Keratinocyte (primary cell): ENCODE measurements around the gene FAM110A. TPM values are rescaled to one million over a fixed set of nuclear protein-coding genes. Genes with fewer than 3 reads are reported as not detected.
A peak's percentile ranks its signal among the peaks of the same experiment; 100 is the strongest.

Experiments used
- DNase-seq: peaks from one replicate; pipeline ENCODE4 v3.0.0-alpha.2; 2011; ENCODE audit warnings: low read depth, missing footprints, low spot score
- FAIRE-seq: peaks from 2 replicates; lab custom pipeline; 2011; peaks lifted over from hg19 to GRCh38; lab: Jason Lieb, UNC
- H2AFZ ChIP-seq: 2 replicates; pipeline ENCODE4 v1.6.0; 2012; ENCODE audit warnings: low read length, control low read depth, inconsistent platforms; ENCODE audit not compliant: control insufficient read depth
- H3K27ac ChIP-seq: 2 replicates; pipeline ENCODE4 v1.5.1; 2011; ENCODE audit warnings: low read length; ENCODE audit not compliant: control insufficient read depth, insufficient read depth
- H3K27me3 ChIP-seq: 3 replicates; pipeline ENCODE4 v1.6.0; 2011; ENCODE audit warnings: low read length; ENCODE audit not compliant: control insufficient read depth, insufficient read depth; ENCODE audit errors: extremely low read depth
- H3K36me3 ChIP-seq, 2 experiments: 2 replicates in 1 of 2; 3 replicates in 1 of 2; pipeline ENCODE4 v1.5.1; 2011; ENCODE audit warnings: low read length in 2 of 2, mild to moderate bottlenecking in 1 of 2; ENCODE audit not compliant: control insufficient read depth in 2 of 2, insufficient read depth in 2 of 2; ENCODE audit errors: extremely low read depth in 1 of 2
- H3K4me1 ChIP-seq: 3 replicates; pipeline ENCODE4 v1.5.1; 2011; ENCODE audit warnings: low read length; ENCODE audit not compliant: control insufficient read depth, insufficient read depth; ENCODE audit errors: extremely low read depth
- H3K4me2 ChIP-seq: 3 replicates; pipeline ENCODE4 v1.6.0; 2011; ENCODE audit warnings: low read depth, low read length; ENCODE audit not compliant: control insufficient read depth, insufficient read depth; ENCODE audit errors: extremely low read depth
- H3K4me3 ChIP-seq, 3 experiments: fragments of 200-600 bp in 1 of 3; sonication (generic) in 1 of 3; 2 replicates in 2 of 3; 3 replicates in 1 of 3; pipeline ENCODE4 v1.5.1; 2011 to 2016; ENCODE audit warnings: low read length in 3 of 3, mild to moderate bottlenecking in 3 of 3, control low read depth in 2 of 3, inconsistent platforms in 1 of 3, low read depth in 1 of 3, mixed read lengths in 1 of 3, mixed run types in 1 of 3, moderate library complexity in 1 of 3; ENCODE audit not compliant: control insufficient read depth in 2 of 3, insufficient read depth in 2 of 3; ENCODE audit errors: extremely low read depth in 1 of 3
- H3K79me2 ChIP-seq: 2 replicates; pipeline ENCODE4 v1.6.0; 2012; ENCODE audit warnings: low read length; ENCODE audit not compliant: control insufficient read depth, insufficient read depth
- H3K9ac ChIP-seq: 3 replicates; pipeline ENCODE4 v1.6.0; 2011; ENCODE audit warnings: low read length; ENCODE audit not compliant: control insufficient read depth, insufficient read depth; ENCODE audit errors: extremely low read depth
- H3K9me1 ChIP-seq: 3 replicates; pipeline ENCODE4 v1.6.0; 2011; ENCODE audit warnings: low read length; ENCODE audit not compliant: control insufficient read depth, insufficient read depth; ENCODE audit errors: extremely low read depth
- H3K9me3 ChIP-seq: 2 replicates; pipeline ENCODE4 v1.5.1; 2012; ENCODE audit warnings: low read depth, low read length; ENCODE audit not compliant: control insufficient read depth
- H4K20me1 ChIP-seq: 3 replicates; pipeline ENCODE4 v1.6.0; 2011; ENCODE audit warnings: low read length; ENCODE audit not compliant: control insufficient read depth, insufficient read depth; ENCODE audit errors: extremely low read depth
- CTCF ChIP-seq, 3 experiments: IDR thresholded peaks in 1 of 3; conservative IDR thresholded peaks in 1 of 3; optimal IDR thresholded peaks in 1 of 3; 2 replicates in 2 of 3; 3 replicates in 1 of 3; pipeline versions ENCODE3 to v1.5.1; 2011; ENCODE audit warnings: low read length in 3 of 3, mild to moderate bottlenecking in 3 of 3, moderate library complexity in 2 of 3, control low read depth in 1 of 3, inconsistent platforms in 1 of 3; ENCODE audit not compliant: insufficient read depth in 2 of 3; ENCODE audit errors: extremely low read depth in 1 of 3
- EZH2 ChIP-seq: IDR thresholded peaks from one replicate; pipeline ENCODE4 v1.6.1; 2012; ENCODE audit warnings: inconsistent platforms, mild to moderate bottlenecking, low read length, moderate library complexity
- dilution Hi-C: fragments of 300-500 bp; cut with MboI; formaldehyde crosslinking; loops from one replicate; pipeline ENCODE4 v1.7.0; 2020; ENCODE audit warnings: low sequenced_read_pairs; ENCODE audit not compliant: extremely low pct_ligation_motif_present
- polyA minus RNA-seq, 3 experiments: library from RNA; depleted of rRNA, polyadenylated mRNA; stranded (reverse); fragments of >200 nt; gene quantifications; 1 replicate in 1 of 3; 2 replicates in 1 of 3; 3 replicates in 1 of 3; pipeline ENCODE4 v1.2.3, GENCODE V29; 2011
- polyA plus RNA-seq, 5 experiments: library from polyadenylated mRNA; depleted of rRNA in 3 of 5; stranded (reverse) in 3 of 5; stranded (forward) in 1 of 5; unstranded in 1 of 5; fragments of >200 nt; gene quantifications; 1 replicate in 1 of 5; 2 replicates in 3 of 5; 3 replicates in 1 of 5; pipeline versions ENCODE4 v1.2.1 to v1.2.3, GENCODE V29; 2011 to 2012; ENCODE audit warnings: missing spikeins in 2 of 5, low read depth in 1 of 5, low replicate concordance in 1 of 5

FAM110A gene
- polyA plus RNA-seq (12.3 to 15.5 TPM (median 13.2 TPM) in 3 replicates), polyA minus RNA-seq (6.5 to 16.2 TPM (median 7.3 TPM) in 3 replicates)
- polyA plus RNA-seq (2011; ENCODE audit: low read depth), result 14.3 TPM
- polyA plus RNA-seq (2011; cell fraction: cytosol; rRNA removed), result 10.4 and 20.6 TPM in 2 replicates
- polyA plus RNA-seq (2011; cell fraction: nucleus; rRNA removed), result 29.0 and 34.2 TPM in 2 replicates
- polyA plus RNA-seq (2012; ENCODE audit: low replicate concordance), result 16.3 and 19.3 TPM in 2 replicates
- 18.2 TPM for polyA minus RNA-seq (2011; cell fraction: cytosol; rRNA and poly(A)+ RNA removed)
- 6.3 and 7.7 TPM in 2 replicates for polyA minus RNA-seq (2011; cell fraction: nucleus; rRNA and poly(A)+ RNA removed)

- no peak for FAIRE-seq
- dilution Hi-C loops, result no loop called here
- no peaks in the 10 kb centered on the region for H4K20me1 ChIP-seq
These were observed at the start of gene FAM110A for GRCh38 chr20:833450-834150. FAM110A (plus strand) TSS chr20:833715; CDS start chr20:844805, 11,090 bp downstream.

GRCh38 chr20:787825-788224, 45.7 kb upstream of the FAM110A start:
- H3K27me3 ChIP-seq, result no peaks in the 10 kb centered on the region
- no peak for DNase-seq
- H3K9me3 ChIP-seq, result peaks cover 6% of the 10 kb centered on the region
- no peak overlapping the region for H3K9ac ChIP-seq
- H3K27ac ChIP-seq, result no peak overlapping the region
- H3K4me1 ChIP-seq, result no peaks in the 10 kb centered on the region
- no peak overlapping the region for H3K4me2 ChIP-seq
- no peak overlapping the region for H2AFZ ChIP-seq
- no peaks in the 10 kb centered on the region for H3K36me3 ChIP-seq
- H3K4me3 ChIP-seq, result no peak overlapping the region
- dilution Hi-C loops, result no loop called here
- TF ChIP-seq CTCF (optimal IDR thresholded peaks at IDR 0.05 in 1 of 3, IDR thresholded peaks at IDR 0.05 in 1 of 3, conservative IDR thresholded peaks at IDR 0.05 in 1 of 3; ENCODE audit: extremely low read depth in 1 of 3, insufficient read depth in 2 of 3, low read length in 3 of 3), result no peak
- TF ChIP-seq EZH2, result no peak
- H3K79me2 ChIP-seq, result no peaks in the 10 kb centered on the region
- H4K20me1 ChIP-seq, result no peaks in the 10 kb centered on the region
- no peak for FAIRE-seq
- no peaks in the 10 kb centered on the region for H3K9me1 ChIP-seq

More at GRCh38 chr20:833450-834150, at the start of gene FAM110A:
- Histone ChIP-seq H3K79me2 (peaks cover 27% of the 10 kb centered on the region), H3K4me3 (peak within 1 kb of the TSS; percentile 81 to 88 (median 87)), H3K9me1 (peaks cover 7% of the 10 kb centered on the region), H3K4me1 (peaks cover 34% of the 10 kb centered on the region), H3K27ac (peak within 1 kb of the TSS; percentile 76), H3K27me3 (no peaks in the 10 kb centered on the region), H2AFZ (peak within 1 kb of the TSS; percentile 78), H3K36me3 (no peaks in the 10 kb centered on the region), H3K9ac (peak within 1 kb of the TSS; percentile 84), H3K9me3 (no peaks in the 10 kb centered on the region), H3K4me2 (peak within 1 kb of the TSS; percentile 82)
- no peak for TF ChIP-seq EZH2
- TF ChIP-seq CTCF (optimal IDR thresholded peaks at IDR 0.05 in 1 of 3, IDR thresholded peaks at IDR 0.05 in 1 of 3, conservative IDR thresholded peaks at IDR 0.05 in 1 of 3; ENCODE audit: extremely low read depth in 1 of 3, insufficient read depth in 2 of 3, low read length in 3 of 3), result no peak
- DNase-seq, result no peak
